ENCODE data around the gene CLTRN.
"Not testable (repeated sequence)": the region's sequence is repeated elsewhere in the genome, so short reads cannot be mapped to it uniquely, and the experiment has no call there.

GRCh38 chrX:15704273-15704672 is 39.7 kb upstream of the CLTRN start:
- not testable (repeated sequence) for TF ChIP-seq CTCF, POLR2AphosphoS5 (IDR thresholded peaks at IDR 0.05)
